IMR-90 (cell line): Measurements from ENCODE around the gene GNG7. TPM values are rescaled to one million over a fixed set of nuclear protein-coding genes. Genes with fewer than 3 reads are reported as not detected.

Experiments used
- ATAC-seq: fragments of 200-7000 bp; cut with Tn5 transposase; 2 replicates; pipeline ENCODE4 v1.9.1; 2020; ENCODE audit warnings: low read depth, mild to moderate bottlenecking, moderate library complexity
- BruUV-seq: library from RNA; stranded (reverse); fragments of 400-500 nt; replicated peaks from 2 replicates; lab custom pipeline; 2021; lab: Mats Ljungman, UMichigan
- CTCF ChIA-PET: fragments of 300-600 bp; formaldehyde crosslinking; extraction: SDS; loops from one replicate; lab custom pipeline; 2021; ENCODE audit warnings: antibody characterized with exemption; lab: Yijun Ruan, JAX
- POLR2A ChIA-PET: fragments of 300-600 bp; sonication (Branson Sonifier 250); formaldehyde crosslinking; loops from one replicate; lab custom pipeline; 2022; ENCODE audit warnings: antibody characterized with exemption; ENCODE audit not compliant: unreplicated experiment; lab: Charles Lee
- DNase-seq: peaks from one replicate; pipeline ENCODE4 v3.0.0; 2013
- H2AFZ ChIP-seq: replicated peaks from 2 replicates; pipeline ENCODE3; 2013; ENCODE audit warnings: low read length, mild to moderate bottlenecking; ENCODE audit not compliant: poor library complexity
- H2AK5ac ChIP-seq: 2 replicates; pipeline ENCODE4 v1.6.1; 2013; ENCODE audit warnings: low read depth, low read length, inconsistent platforms
- H2AK9ac ChIP-seq: replicated peaks from 2 replicates; pipeline ENCODE3; 2013; ENCODE audit warnings: mild to moderate bottlenecking, low read depth, low read length, moderate library complexity; ENCODE audit not compliant: poor library complexity
- H2BK120ac ChIP-seq: 2 replicates; pipeline ENCODE4 v1.6.1; 2013; ENCODE audit warnings: low read depth, low read length, inconsistent platforms
- H2BK15ac ChIP-seq: 3 replicates; pipeline ENCODE4 v1.6.1; 2013; ENCODE audit warnings: low read depth, low read length, inconsistent platforms
- H2BK20ac ChIP-seq: 2 replicates; pipeline ENCODE4 v1.6.1; 2013; ENCODE audit warnings: low read depth, mild to moderate bottlenecking, inconsistent platforms, low read length, moderate library complexity
- H2BK5ac ChIP-seq: 2 replicates; pipeline ENCODE4 v1.6.1; 2013; ENCODE audit warnings: mild to moderate bottlenecking, low read depth, low read length, inconsistent platforms; ENCODE audit not compliant: poor library complexity, severe bottlenecking
- H3K14ac ChIP-seq: replicated peaks from 2 replicates; pipeline ENCODE4 v1.6.1; 2013; ENCODE audit warnings: low read depth, low read length, inconsistent platforms
- H3K18ac ChIP-seq: 2 replicates; pipeline ENCODE4 v1.6.1; 2013; ENCODE audit warnings: low read depth, low read length, control low read depth
- H3K23ac ChIP-seq: 2 replicates; pipeline ENCODE4 v1.6.1; 2013; ENCODE audit warnings: low read depth, low read length, inconsistent platforms
- H3K27ac ChIP-seq: 2 replicates; pipeline ENCODE4 v1.5.1; 2013; ENCODE audit warnings: mild to moderate bottlenecking, control low read depth, low read length; ENCODE audit not compliant: insufficient read depth
- H3K27me3 ChIP-seq: 2 replicates; pipeline ENCODE4 v1.6.1; 2013; ENCODE audit warnings: low read length; ENCODE audit not compliant: control insufficient read depth, insufficient read depth
- H3K36me3 ChIP-seq: 2 replicates; pipeline ENCODE4 v1.6.1; 2013; ENCODE audit warnings: low read length, mixed read lengths; ENCODE audit not compliant: control insufficient read depth, insufficient read depth
- H3K4ac ChIP-seq: 2 replicates; pipeline ENCODE4 v1.6.1; 2013; ENCODE audit warnings: low read depth, low read length, inconsistent platforms
- H3K4me1 ChIP-seq: 2 replicates; pipeline ENCODE4 v1.6.1; 2013; ENCODE audit warnings: low read length, mixed read lengths; ENCODE audit not compliant: control insufficient read depth, insufficient read depth
- H3K4me2 ChIP-seq: 2 replicates; pipeline ENCODE4 v1.6.1; 2013; ENCODE audit warnings: low read depth, mild to moderate bottlenecking, control low read depth, low read length, moderate library complexity
- H3K4me3 ChIP-seq: 2 replicates; pipeline ENCODE4 v1.5.1; 2013; ENCODE audit warnings: low read depth, mild to moderate bottlenecking, control low read depth, low read length, moderate library complexity; ENCODE audit not compliant: insufficient read depth
- H3K56ac ChIP-seq: 2 replicates; pipeline ENCODE4 v1.6.1; 2013; ENCODE audit warnings: low read length, inconsistent platforms; ENCODE audit not compliant: insufficient read depth; ENCODE audit errors: extremely low read depth
- H3K79me1 ChIP-seq, 2 experiments: 2 replicates each; pipeline ENCODE4 v1.6.1; 2013; ENCODE audit warnings: low read length in 2 of 2, inconsistent platforms in 1 of 2, low read depth in 1 of 2
- H3K9ac ChIP-seq: 2 replicates; pipeline ENCODE4 v1.6.1; 2013; ENCODE audit warnings: low read depth, low read length, control low read depth
- H3K9me1 ChIP-seq: 2 replicates; pipeline ENCODE4 v1.6.1; 2013; ENCODE audit warnings: low read length, inconsistent platforms; ENCODE audit not compliant: insufficient read depth
- H3K9me3 ChIP-seq: 2 replicates; pipeline ENCODE4 v1.6.1; 2013; ENCODE audit warnings: low read length; ENCODE audit not compliant: control insufficient read depth, insufficient read depth
- H4K20me1 ChIP-seq: 2 replicates; pipeline ENCODE4 v1.6.1; 2013; ENCODE audit warnings: low read length, inconsistent platforms; ENCODE audit not compliant: insufficient read depth
- H4K5ac ChIP-seq: 2 replicates; pipeline ENCODE4 v1.6.1; 2013; ENCODE audit warnings: mild to moderate bottlenecking, low read depth, low read length, control low read depth
- H4K8ac ChIP-seq, 2 experiments: 2 replicates each; pipeline ENCODE4 v1.6.1; 2013; ENCODE audit warnings: low read depth in 2 of 2, low read length in 2 of 2, control low read depth in 1 of 2, inconsistent platforms in 1 of 2
- H4K91ac ChIP-seq: 2 replicates; pipeline ENCODE4 v1.6.1; 2013; ENCODE audit warnings: low read depth, low read length, inconsistent platforms; ENCODE audit not compliant: insufficient read depth
- BHLHE40 ChIP-seq: fragments of 150-350 bp; IDR thresholded peaks from 2 replicates; pipeline ENCODE4 v1.6.1; 2016; ENCODE audit warnings: mild to moderate bottlenecking, low read depth, low read length
- CEBPB ChIP-seq: IDR thresholded peaks from 2 replicates; pipeline ENCODE4 v1.6.1; 2012; ENCODE audit warnings: low read depth, low read length, improper control_type of control experiment
- CHD1 ChIP-seq: IDR thresholded peaks from 2 replicates; pipeline ENCODE4 v1.6.1; 2012; ENCODE audit warnings: low read depth, low read length, improper control_type of control experiment
- FOS ChIP-seq: fragments of 150-350 bp; IDR thresholded peaks from 2 replicates; pipeline ENCODE4 v1.6.1; 2016; ENCODE audit warnings: low read depth, low read length
- MAFK ChIP-seq: IDR thresholded peaks from 2 replicates; pipeline ENCODE4 v1.6.1; 2012; ENCODE audit warnings: low read depth, low read length, improper control_type of control experiment
- MAZ ChIP-seq: IDR thresholded peaks from 2 replicates; pipeline ENCODE4 v1.6.1; 2012; ENCODE audit warnings: low read depth, mild to moderate bottlenecking, low read length, improper control_type of control experiment, moderate library complexity, borderline replicate concordance
- NFE2L2 ChIP-seq: fragments of 150-350 bp; IDR thresholded peaks from 2 replicates; pipeline ENCODE4 v1.6.1; 2016; ENCODE audit warnings: low read depth, mild to moderate bottlenecking, low read length
- POLR2A ChIP-seq: IDR thresholded peaks from 2 replicates; pipeline ENCODE4 v1.6.1; 2012; ENCODE audit warnings: mild to moderate bottlenecking, low read depth, low read length
- RAD21 ChIP-seq: IDR thresholded peaks from 2 replicates; pipeline ENCODE4 v1.6.1; 2012; ENCODE audit warnings: low read length, improper control_type of control experiment
- RCOR1 ChIP-seq: IDR thresholded peaks from 2 replicates; pipeline ENCODE4 v1.6.1; 2012; ENCODE audit warnings: mild to moderate bottlenecking, low read length, improper control_type of control experiment; ENCODE audit not compliant: insufficient replicate concordance
- RFX5 ChIP-seq: IDR thresholded peaks from 2 replicates; pipeline ENCODE4 v1.8.0; 2012; ENCODE audit warnings: low read depth, mild to moderate bottlenecking, low read length, moderate library complexity
- SMC3 ChIP-seq: fragments of 150-350 bp; IDR thresholded peaks from 2 replicates; pipeline ENCODE4 v1.6.1; 2016; ENCODE audit warnings: low read depth, mild to moderate bottlenecking, antibody characterized with exemption, low read length, moderate library complexity
- WGBS, 2 experiments: methylation state at CpG; one replicate each; pipeline versions ENCODE4 v1.1.5 to v1.1.7; 2013; ENCODE audit warnings: missing lambda C conversion rate in 2 of 2; ENCODE audit not compliant: insufficient read length in 1 of 2; ENCODE audit errors: extremely low coverage in 2 of 2; 5-methylcytosine and 5-hydroxymethylcytosine counted together
- dilution Hi-C: fragments of 300-500 bp; cut with HindIII; formaldehyde crosslinking; loops from one replicate; pipeline ENCODE4 v1.14.3; 2018; ENCODE audit warnings: low sequenced_read_pairs; ENCODE audit not compliant: unreplicated experiment
- in situ Hi-C: fragments of 300-500 bp; cut with MboI; formaldehyde crosslinking; loops from 3 replicates; pipeline ENCODE4 v1.14.3; 2019; ENCODE audit warnings: low sequenced_read_pairs, inconsistent platforms, mixed read lengths
- intact Hi-C: fragments of 100-400 bp; cut with micrococcal nuclease; formaldehyde crosslinking; loops from 2 replicates; pipeline ENCODE4 v1.10.0; 2022
- polyA plus RNA-seq, 3 experiments: library from polyadenylated mRNA; depleted of rRNA; stranded (reverse); fragments of >200 nt; gene quantifications; 2 replicates each; pipeline ENCODE4 v1.2.3, GENCODE V29; 2012; ENCODE audit warnings: low replicate concordance in 1 of 3
- total RNA-seq: library from RNA; depleted of rRNA; stranded (reverse); fragments of >200 nt; gene quantifications from 2 replicates; pipeline ENCODE4 v1.2.3, GENCODE V29; 2012
- TF ChIP-seq, protein P1 (sequence below): fragments of 150-350 bp; IDR thresholded peaks from 2 replicates; pipeline ENCODE4 v1.6.1; 2017; ENCODE audit warnings: mild to moderate bottlenecking, antibody characterized with exemption, low read length, low read depth
- TF ChIP-seq, protein P2 (sequence below): conservative IDR thresholded peaks from 2 replicates; pipeline ENCODE4 v1.5.1; 2012; ENCODE audit warnings: mild to moderate bottlenecking, low read depth, low read length, improper control_type of control experiment
- TF ChIP-seq, protein P3 (sequence below): fragments of 150-350 bp; IDR thresholded peaks from 2 replicates; pipeline ENCODE4 v1.6.1; 2016; ENCODE audit warnings: low read depth, mild to moderate bottlenecking, low read length, moderate library complexity, borderline replicate concordance

GNG7 gene
- total and polyA plus RNA-seq, 2 of the 4 experiments (the other 2 are of a cell fraction), result under 0.01 to 0.21 TPM

DNA sequence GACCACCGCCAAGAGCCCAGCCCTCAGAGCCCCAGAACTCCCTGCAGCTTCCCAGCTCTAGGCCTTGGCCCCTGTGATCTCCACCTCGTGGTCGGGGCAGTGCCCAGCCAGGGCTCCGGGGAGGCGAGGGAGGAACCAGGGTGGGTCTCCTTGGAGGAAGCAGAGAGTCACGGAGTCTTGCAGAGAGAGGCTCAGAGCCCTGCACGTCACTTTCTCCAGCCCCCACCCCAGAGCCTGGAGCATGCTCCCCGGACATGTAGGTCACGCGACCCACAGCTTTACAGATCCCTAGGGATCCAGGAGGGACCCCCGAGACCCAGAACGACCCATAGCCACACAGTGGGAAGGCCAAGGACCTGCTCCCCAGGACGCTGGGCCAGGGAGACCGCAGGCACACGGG lies 214.7 kb downstream of the GNG7 start:
- no peak overlapping the region for H2AK5ac ChIP-seq
- ATAC-seq (no peak), DNase-seq (no peak)
- dilution Hi-C loops (no loop called here), in situ Hi-C loops (no loop called here), intact Hi-C loops (no loop called here)
- ChIA-PET POLR2A (interaction anchor here (0.6 kb wide), 1 partner anchor 10 kb away, joined by 5 read pairs; no protein-coding TSS in a partner anchor), CTCF (no interaction called here)
- H3K9me3 ChIP-seq, result peaks cover 11% of the 10 kb centered on the region
- no peak overlapping the region for H2BK120ac ChIP-seq
- peaks cover 2% of the 10 kb centered on the region; the same call in 1 of the 2 replicates for H3K9me1 ChIP-seq
- H3K79me1 ChIP-seq, result peaks cover 0 to 12% of the 10 kb centered on the region in 2 experiments; a peak in 1 of 4 replicates
- peaks cover 11% of the 10 kb centered on the region for H3K4me1 ChIP-seq
- no peak overlapping the region for H4K8ac ChIP-seq
- no peak for TF ChIP-seq SMC3
- no peak for TF ChIP-seq CHD1
- TF ChIP-seq RCOR1, result no peak
- TF ChIP-seq, protein P1, sequence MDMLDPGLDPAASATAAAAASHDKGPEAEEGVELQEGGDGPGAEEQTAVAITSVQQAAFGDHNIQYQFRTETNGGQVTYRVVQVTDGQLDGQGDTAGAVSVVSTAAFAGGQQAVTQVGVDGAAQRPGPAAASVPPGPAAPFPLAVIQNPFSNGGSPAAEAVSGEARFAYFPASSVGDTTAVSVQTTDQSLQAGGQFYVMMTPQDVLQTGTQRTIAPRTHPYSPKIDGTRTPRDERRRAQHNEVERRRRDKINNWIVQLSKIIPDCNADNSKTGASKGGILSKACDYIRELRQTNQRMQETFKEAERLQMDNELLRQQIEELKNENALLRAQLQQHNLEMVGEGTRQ, result no peak
- TF ChIP-seq MAZ, result no peak
- no peak for TF ChIP-seq RFX5
- TF ChIP-seq RAD21, result no peak
- no peak for TF ChIP-seq MAFK
- TF ChIP-seq FOS, result no peak
- no peak for TF ChIP-seq POLR2A
- no peak for TF ChIP-seq BHLHE40
- TF ChIP-seq, protein P2, sequence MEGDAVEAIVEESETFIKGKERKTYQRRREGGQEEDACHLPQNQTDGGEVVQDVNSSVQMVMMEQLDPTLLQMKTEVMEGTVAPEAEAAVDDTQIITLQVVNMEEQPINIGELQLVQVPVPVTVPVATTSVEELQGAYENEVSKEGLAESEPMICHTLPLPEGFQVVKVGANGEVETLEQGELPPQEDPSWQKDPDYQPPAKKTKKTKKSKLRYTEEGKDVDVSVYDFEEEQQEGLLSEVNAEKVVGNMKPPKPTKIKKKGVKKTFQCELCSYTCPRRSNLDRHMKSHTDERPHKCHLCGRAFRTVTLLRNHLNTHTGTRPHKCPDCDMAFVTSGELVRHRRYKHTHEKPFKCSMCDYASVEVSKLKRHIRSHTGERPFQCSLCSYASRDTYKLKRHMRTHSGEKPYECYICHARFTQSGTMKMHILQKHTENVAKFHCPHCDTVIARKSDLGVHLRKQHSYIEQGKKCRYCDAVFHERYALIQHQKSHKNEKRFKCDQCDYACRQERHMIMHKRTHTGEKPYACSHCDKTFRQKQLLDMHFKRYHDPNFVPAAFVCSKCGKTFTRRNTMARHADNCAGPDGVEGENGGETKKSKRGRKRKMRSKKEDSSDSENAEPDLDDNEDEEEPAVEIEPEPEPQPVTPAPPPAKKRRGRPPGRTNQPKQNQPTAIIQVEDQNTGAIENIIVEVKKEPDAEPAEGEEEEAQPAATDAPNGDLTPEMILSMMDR, result no peak
- no peak for TF ChIP-seq CEBPB
- no peak for TF ChIP-seq NFE2L2
- TF ChIP-seq, protein P3, sequence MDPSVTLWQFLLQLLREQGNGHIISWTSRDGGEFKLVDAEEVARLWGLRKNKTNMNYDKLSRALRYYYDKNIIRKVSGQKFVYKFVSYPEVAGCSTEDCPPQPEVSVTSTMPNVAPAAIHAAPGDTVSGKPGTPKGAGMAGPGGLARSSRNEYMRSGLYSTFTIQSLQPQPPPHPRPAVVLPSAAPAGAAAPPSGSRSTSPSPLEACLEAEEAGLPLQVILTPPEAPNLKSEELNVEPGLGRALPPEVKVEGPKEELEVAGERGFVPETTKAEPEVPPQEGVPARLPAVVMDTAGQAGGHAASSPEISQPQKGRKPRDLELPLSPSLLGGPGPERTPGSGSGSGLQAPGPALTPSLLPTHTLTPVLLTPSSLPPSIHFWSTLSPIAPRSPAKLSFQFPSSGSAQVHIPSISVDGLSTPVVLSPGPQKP, result no peak
- H2AFZ ChIP-seq, result no peak overlapping the region
- no peak overlapping the region for H3K4me2 ChIP-seq
- no peak overlapping the region for H2BK15ac ChIP-seq
- H2BK20ac ChIP-seq, result no peak overlapping the region
- WGBS, 2 experiments, result no CpG with 5 or more reads among the region's 15 CpGs
- no peak overlapping the region for H3K27ac ChIP-seq
- H2AK9ac ChIP-seq, result no peak overlapping the region
- H3K18ac ChIP-seq, result no peak overlapping the region
- H3K56ac ChIP-seq, result no peak overlapping the region
- no peak overlapping the region for H3K9ac ChIP-seq
- no peak overlapping the region for H3K4me3 ChIP-seq
- peaks cover 3% of the 10 kb centered on the region; the same call in 1 of the 2 replicates for H4K20me1 ChIP-seq
- no TSS peak for BruUV-seq
- H2BK5ac ChIP-seq, result no peak overlapping the region
- H4K91ac ChIP-seq, result no peak overlapping the region
- no peak overlapping the region for H3K4ac ChIP-seq
- no peaks in the 10 kb centered on the region; the same call in 1 of the 2 replicates for H3K27me3 ChIP-seq
- no peak overlapping the region for H3K23ac ChIP-seq
- no peak overlapping the region for H3K14ac ChIP-seq
- no peak overlapping the region for H4K5ac ChIP-seq
- no peaks in the 10 kb centered on the region for H3K36me3 ChIP-seq
